Epithelial cell of esophagus (primary cell): Measurements from ENCODE around the gene RAB11A.

Experiments used
- DNase-seq: peaks from one replicate; pipeline ENCODE4 v3.0.0; 2010; ENCODE audit warnings: low read depth
- H3K4me3 ChIP-seq: 2 replicates; pipeline ENCODE4 v1.5.1; 2011; ENCODE audit warnings: mild to moderate bottlenecking, low read length, control low read depth
- CTCF ChIP-seq: IDR thresholded peaks from 2 replicates; pipeline ENCODE4 v1.5.1; 2011; ENCODE audit warnings: low read depth, mild to moderate bottlenecking, low read length, control low read depth, inconsistent platforms; ENCODE audit not compliant: insufficient read depth; ENCODE audit errors: missing control alignments

RAB11A gene

GRCh38 chr15:65925338-65925737 is 56.0 kb downstream of the RAB11A start:
- H3K4me3 ChIP-seq = no peak overlapping the region
- TF ChIP-seq CTCF = no peak
- DNase-seq = no peak

- no peak overlapping the region for H3K4me3 ChIP-seq
- TF ChIP-seq CTCF = no peak
- no peak for DNase-seq
Observed at GRCh38 chr15:65926459-65926858, 57.2 kb downstream of the RAB11A start.

- H3K4me3 ChIP-seq = no peak overlapping the region
- no peak for DNase-seq
- TF ChIP-seq CTCF = no peak
Observed at GRCh38 chr15:65926899-65927298, 57.6 kb downstream of the RAB11A start.

GRCh38 chr15:65927545-65927944 is 58.3 kb downstream of the RAB11A start:
- peak; percentile 41 for TF ChIP-seq CTCF
- H3K4me3 ChIP-seq = no peak overlapping the region
- DNase-seq = peak; percentile 17

GRCh38 chr15:65929573-65929972 is 60.3 kb downstream of the RAB11A start:
- no peak overlapping the region for H3K4me3 ChIP-seq
- TF ChIP-seq CTCF = no peak
- no peak for DNase-seq

- no peak overlapping the region for H3K4me3 ChIP-seq
- DNase-seq = no peak
- TF ChIP-seq CTCF = no peak
Observed at GRCh38 chr15:65930134-65930533, 60.8 kb downstream of the RAB11A start.

GRCh38 chr15:65931221-65931620 is 61.9 kb downstream of the RAB11A start:
- TF ChIP-seq CTCF = no peak
- no peak for DNase-seq

More at GRCh38 chr15:65931221-65931620, 61.9 kb downstream of the RAB11A start:
- H3K4me3 ChIP-seq = no peak overlapping the region
